HG02588 (cell line): ENCODE data around the gene IFNA1.
"Not testable (repeated sequence)": the region's sequence is repeated elsewhere in the genome, so short reads cannot be mapped to it uniquely, and the experiment has no call there.

Experiments used
- ATAC-seq: cut with Tn5 transposase; IDR thresholded peaks from one replicate; pipeline ENCODE4 v1.9.1; 2021; ENCODE audit warnings: mild to moderate bottlenecking, moderate library complexity; ENCODE audit not compliant: unreplicated experiment

The IFNA1 gene

GRCh38 chr9:21440139-21440538 lies at the start of gene IFNA1:
Gene IFNA1 (plus strand): TSS chr9:21440439. CDS start chr9:21440508, 69 bp downstream.
- ATAC-seq = no peak

- ATAC-seq = peak; percentile 81
Measured at GRCh38 chr9:21392270-21392669, 48.0 kb upstream of the IFNA1 start.

- peak; percentile 67 for ATAC-seq
Measured at GRCh38 chr9:21395778-21396717, 44.2 kb upstream of the IFNA1 start.

- ATAC-seq = no peak
Measured at GRCh38 chr9:21398955-21399489, 41.2 kb upstream of the IFNA1 start.

- no peak for ATAC-seq
Measured at GRCh38 chr9:21399956-21400355, 40.3 kb upstream of the IFNA1 start.

GRCh38 chr9:21402386-21403251 lies 37.6 kb upstream of the IFNA1 start:
- ATAC-seq = peak; percentile 40

- no peak for ATAC-seq
Measured at GRCh38 chr9:21404146-21404545, 36.1 kb upstream of the IFNA1 start.

GRCh38 chr9:21408817-21409216 lies 31.4 kb upstream of the IFNA1 start, which contains the start of gene IFNA8:
Gene IFNA8 (plus strand): TSS chr9:21409117. CDS start chr9:21409177, 60 bp downstream.
- ATAC-seq = no peak

GRCh38 chr9:21412107-21412506 lies 28.1 kb upstream of the IFNA1 start:
- no peak for ATAC-seq

GRCh38 chr9:21413151-21413550 lies 27.1 kb upstream of the IFNA1 start:
- no peak for ATAC-seq

GRCh38 chr9:21413624-21414023 lies 26.6 kb upstream of the IFNA1 start:
- ATAC-seq = no peak

GRCh38 chr9:21414220-21414940 lies 25.9 kb upstream of the IFNA1 start:
- ATAC-seq = no peak

GRCh38 chr9:21415493-21416267 lies 24.6 kb upstream of the IFNA1 start:
- no peak for ATAC-seq

- no peak for ATAC-seq
Measured at GRCh38 chr9:21428235-21428634, 12.0 kb upstream of the IFNA1 start.

GRCh38 chr9:21429191-21429590 lies 11.0 kb upstream of the IFNA1 start:
- ATAC-seq = no peak

GRCh38 chr9:21432672-21433425 lies 7.4 kb upstream of the IFNA1 start:
- ATAC-seq = peak; percentile 57

GRCh38 chr9:21434202-21435014 lies 5.8 kb upstream of the IFNA1 start:
- no peak for ATAC-seq

- ATAC-seq = not testable (repeated sequence)
Measured at GRCh38 chr9:21435015-21435383, 5.2 kb upstream of the IFNA1 start.
